NK-92 (cell line): ENCODE data around the gene SRGAP2.
"Not testable (repeated sequence)": the region's sequence is repeated elsewhere in the genome, so short reads cannot be mapped to it uniquely, and the experiment has no call there.

Source experiments
- DNase-seq: peaks from one replicate; lab custom pipeline; 2025; ENCODE audit not compliant: unreplicated experiment; lab: John Stamatoyannopoulos, UW

The SRGAP2 gene

GRCh38 chr1:206246129-206246886 lies 43.0 kb downstream of the SRGAP2 start:
- DNase-seq: not testable (repeated sequence)

DNA sequence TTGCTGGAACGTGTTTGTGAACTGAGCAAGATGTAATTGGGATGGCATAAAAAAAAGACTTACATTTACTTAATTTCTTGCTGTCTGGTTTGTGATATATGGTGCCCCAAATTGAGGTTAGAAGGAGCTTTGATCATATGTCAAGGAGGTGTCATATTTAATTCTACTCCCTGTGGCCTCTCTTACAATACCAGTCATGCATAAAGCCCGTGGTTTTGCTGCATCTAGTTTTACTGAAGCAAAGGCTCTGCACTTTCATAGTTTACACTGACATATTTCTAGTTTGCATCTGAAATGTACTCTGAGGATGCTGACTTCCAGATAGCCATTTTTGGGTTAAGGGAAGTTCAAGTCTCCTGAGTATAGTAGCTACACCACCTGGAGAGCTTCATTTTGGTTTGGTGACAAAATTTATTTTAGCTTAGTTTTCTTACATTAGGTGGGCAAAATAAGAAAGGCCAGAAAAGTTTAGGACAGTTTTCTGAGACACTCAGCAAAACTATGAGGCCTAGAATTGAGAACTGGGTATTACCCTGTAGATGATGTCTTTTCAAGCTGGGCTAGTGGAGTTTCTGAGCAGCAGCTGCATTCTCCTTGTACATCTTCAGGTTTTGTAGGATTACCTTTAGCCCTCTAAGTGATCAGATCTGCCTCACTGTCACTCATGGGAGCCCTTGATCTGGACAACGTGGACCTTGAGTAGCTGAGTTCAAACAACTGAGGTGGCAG lies 47.8 kb downstream of the SRGAP2 start:
- DNase-seq: not testable (repeated sequence)

DNA sequence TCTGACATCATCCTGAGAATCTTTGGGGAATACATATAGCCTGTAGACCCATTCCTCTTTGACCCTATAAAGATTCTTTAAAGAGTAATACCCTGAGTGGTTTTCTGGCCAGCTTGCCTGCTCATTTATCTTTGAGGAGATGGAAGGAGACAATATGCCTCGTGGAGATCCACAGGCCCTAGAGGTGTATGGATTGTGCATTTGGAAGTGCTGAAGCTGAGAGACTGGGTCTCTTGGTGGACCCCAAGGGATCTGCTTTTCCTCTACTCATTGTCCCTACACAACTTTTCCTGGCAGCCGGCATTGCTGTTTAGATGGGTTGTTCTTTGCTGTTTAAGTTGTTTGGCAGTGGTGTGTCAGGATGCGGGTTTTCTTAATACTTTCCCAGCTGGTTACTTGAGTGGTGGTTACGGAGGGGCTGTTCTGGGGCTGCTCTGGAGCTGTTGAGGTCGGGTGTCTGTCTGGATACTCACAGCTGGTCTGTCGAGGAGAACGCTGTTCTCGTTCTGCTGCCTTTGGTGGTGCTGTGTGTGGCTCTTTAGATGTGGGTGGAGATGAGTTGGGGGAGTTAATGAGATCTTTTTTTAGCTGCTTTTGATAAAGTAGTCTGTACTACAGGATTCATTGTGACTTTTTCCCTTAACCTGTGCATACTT lies 49.5 kb downstream of the SRGAP2 start:
- DNase-seq: not testable (repeated sequence)
